ENCODE results near the gene SLAMF7. TPM values are rescaled to one million over a fixed set of nuclear protein-coding genes. Genes with fewer than 3 reads are reported as not detected.
"Not testable (repeated sequence)": the region's sequence is repeated elsewhere in the genome, so short reads cannot be mapped to it uniquely, and the experiment has no call there.

SLAMF7 gene
- not detected for polyA plus RNA-seq (2013, experiment 1 of 2)
- polyA plus RNA-seq (2013, experiment 2 of 2) = not detected

- Histone ChIP-seq H3K27me3 (ENCODE audit: insufficient read depth, low read length) (no peaks in the 10 kb centered on the region), H3K4me3 (ENCODE audit: low read length) (no peak within 1 kb of the TSS), H3K9ac (ENCODE audit: low read depth, low read length) (no peak within 1 kb of the TSS), H3K36me3 (ENCODE audit: insufficient read depth, low read length) (no peaks in the 10 kb centered on the region), H3K27ac (ENCODE audit: low read depth, low read length) (no peak within 1 kb of the TSS), H3K9me3 (ENCODE audit: insufficient read depth, low read depth, low read length) (peaks cover 6% of the 10 kb centered on the region; the same call in 1 of the 2 replicates), H3K4me1 (ENCODE audit: insufficient read depth, low read length) (no peaks in the 10 kb centered on the region)
- WGBS = 94% methylated on average over 5 of the region's 5 CpGs
Observed at GRCh38 chr1:160739098-160739511, at the start of gene SLAMF7. TSS of gene SLAMF7 (plus strand) at chr1:160739247. CDS start at chr1:160739302, 55 bp downstream.

GRCh38 chr1:160692390-160692789 lies 46.7 kb upstream of the SLAMF7 start:
- H3K4me3 ChIP-seq (ENCODE audit: low read length); H3K27ac ChIP-seq (ENCODE audit: low read depth, low read length); H3K36me3 ChIP-seq (ENCODE audit: insufficient read depth, low read length); H3K9ac ChIP-seq (ENCODE audit: low read depth, low read length); H3K4me1 ChIP-seq (ENCODE audit: insufficient read depth, low read length); H3K27me3 ChIP-seq (ENCODE audit: insufficient read depth, low read length); H3K9me3 ChIP-seq (ENCODE audit: insufficient read depth, low read depth, low read length): not testable (repeated sequence)
- 95% methylated on average over 10 of the region's 10 CpGs for whole genome bisulfite sequencing

GRCh38 chr1:160702100-160702499 lies 36.9 kb upstream of the SLAMF7 start:
- peaks cover 8% of the 10 kb centered on the region; the same call in 1 of the 2 replicates for H3K4me1 ChIP-seq (ENCODE audit: insufficient read depth, low read length)
- H3K9ac ChIP-seq (ENCODE audit: low read depth, low read length) = no peak overlapping the region
- no peaks in the 10 kb centered on the region for H3K36me3 ChIP-seq (ENCODE audit: insufficient read depth, low read length)
- H3K27me3 ChIP-seq (ENCODE audit: insufficient read depth, low read length) = no peaks in the 10 kb centered on the region
- no peaks in the 10 kb centered on the region for H3K9me3 ChIP-seq (ENCODE audit: insufficient read depth, low read depth, low read length)
- H3K27ac ChIP-seq (ENCODE audit: low read depth, low read length) = no peak overlapping the region
- WGBS = 92% methylated on average over 5 of the region's 5 CpGs
- no peak overlapping the region for H3K4me3 ChIP-seq (ENCODE audit: low read length)

- 96% methylated on average over 4 of the region's 4 CpGs for WGBS
- no peaks in the 10 kb centered on the region for H3K9me3 ChIP-seq (ENCODE audit: insufficient read depth, low read depth, low read length)
- no peaks in the 10 kb centered on the region for H3K27me3 ChIP-seq (ENCODE audit: insufficient read depth, low read length)
- H3K4me1 ChIP-seq (ENCODE audit: insufficient read depth, low read length) = peaks cover 8% of the 10 kb centered on the region; the same call in 1 of the 2 replicates
- no peak overlapping the region for H3K4me3 ChIP-seq (ENCODE audit: low read length)
- H3K27ac ChIP-seq (ENCODE audit: low read depth, low read length) = no peak overlapping the region
- H3K36me3 ChIP-seq (ENCODE audit: insufficient read depth, low read length) = no peaks in the 10 kb centered on the region
- H3K9ac ChIP-seq (ENCODE audit: low read depth, low read length) = no peak overlapping the region
Observed at GRCh38 chr1:160704250-160704649, 34.8 kb upstream of the SLAMF7 start.

- not testable (repeated sequence) for H3K27ac ChIP-seq (ENCODE audit: low read depth, low read length); H3K9ac ChIP-seq (ENCODE audit: low read depth, low read length); H3K27me3 ChIP-seq (ENCODE audit: insufficient read depth, low read length); H3K9me3 ChIP-seq (ENCODE audit: insufficient read depth, low read depth, low read length); H3K4me3 ChIP-seq (ENCODE audit: low read length); H3K36me3 ChIP-seq (ENCODE audit: insufficient read depth, low read length); H3K4me1 ChIP-seq (ENCODE audit: insufficient read depth, low read length)
- WGBS = 91% methylated on average over 3 of the region's 3 CpGs
Observed at GRCh38 chr1:160705212-160705621, 33.8 kb upstream of the SLAMF7 start.

- peaks cover 8% of the 10 kb centered on the region; the same call in 1 of the 2 replicates for H3K4me1 ChIP-seq (ENCODE audit: insufficient read depth, low read length)
- no peak overlapping the region for H3K9ac ChIP-seq (ENCODE audit: low read depth, low read length)
Observed at GRCh38 chr1:160705742-160706141, 33.3 kb upstream of the SLAMF7 start.

GRCh38 chr1:160706526-160707235 lies 32.4 kb upstream of the SLAMF7 start:
- Histone ChIP-seq H3K4me1 (ENCODE audit: insufficient read depth, low read length) (peaks cover 8% of the 10 kb centered on the region; the same call in 1 of the 2 replicates), H3K9me3 (ENCODE audit: insufficient read depth, low read depth, low read length) (no peaks in the 10 kb centered on the region), H3K4me3 (ENCODE audit: low read length) (no peak overlapping the region), H3K27ac (ENCODE audit: low read depth, low read length) (no peak overlapping the region), H3K9ac (ENCODE audit: low read depth, low read length) (no peak overlapping the region), H3K27me3 (ENCODE audit: insufficient read depth, low read length) (no peaks in the 10 kb centered on the region), H3K36me3 (ENCODE audit: insufficient read depth, low read length) (no peaks in the 10 kb centered on the region)
- WGBS = 92% methylated on average over 3 of the region's 4 CpGs

More at GRCh38 chr1:160705742-160706141, 33.3 kb upstream of the SLAMF7 start:
- Histone ChIP-seq H3K9me3 (ENCODE audit: insufficient read depth, low read depth, low read length) (no peaks in the 10 kb centered on the region), H3K4me3 (ENCODE audit: low read length) (no peak overlapping the region), H3K36me3 (ENCODE audit: insufficient read depth, low read length) (no peaks in the 10 kb centered on the region), H3K27ac (ENCODE audit: low read depth, low read length) (no peak overlapping the region), H3K27me3 (ENCODE audit: insufficient read depth, low read length) (no peaks in the 10 kb centered on the region)

GRCh38 chr1:160707236-160708064 lies 31.6 kb upstream of the SLAMF7 start:
- Histone ChIP-seq H3K27ac (ENCODE audit: low read depth, low read length) (no peak overlapping the region), H3K9ac (ENCODE audit: low read depth, low read length) (no peak overlapping the region), H3K4me3 (ENCODE audit: low read length) (no peak overlapping the region), H3K36me3 (ENCODE audit: insufficient read depth, low read length) (no peaks in the 10 kb centered on the region), H3K4me1 (ENCODE audit: insufficient read depth, low read length) (peaks cover 8% of the 10 kb centered on the region; the same call in 1 of the 2 replicates), H3K9me3 (ENCODE audit: insufficient read depth, low read depth, low read length) (no peaks in the 10 kb centered on the region), H3K27me3 (ENCODE audit: insufficient read depth, low read length) (no peaks in the 10 kb centered on the region)
- 91% methylated on average over 8 of the region's 8 CpGs for WGBS

GRCh38 chr1:160708118-160708517 lies 30.9 kb upstream of the SLAMF7 start:
- Histone ChIP-seq H3K27ac (ENCODE audit: low read depth, low read length) (no peak overlapping the region), H3K4me1 (ENCODE audit: insufficient read depth, low read length) (peaks cover 4% of the 10 kb centered on the region; the same call in 1 of the 2 replicates), H3K9ac (ENCODE audit: low read depth, low read length) (no peak overlapping the region), H3K9me3 (ENCODE audit: insufficient read depth, low read depth, low read length) (no peaks in the 10 kb centered on the region), H3K27me3 (ENCODE audit: insufficient read depth, low read length) (no peaks in the 10 kb centered on the region), H3K36me3 (ENCODE audit: insufficient read depth, low read length) (no peaks in the 10 kb centered on the region), H3K4me3 (ENCODE audit: low read length) (no peak overlapping the region)
- 94% methylated on average over 4 of the region's 4 CpGs for WGBS

- H3K4me3 ChIP-seq (ENCODE audit: low read length) = no peak overlapping the region
- 88% methylated on average over 4 of the region's 4 CpGs for WGBS
- H3K27ac ChIP-seq (ENCODE audit: low read depth, low read length) = no peak overlapping the region
- H3K4me1 ChIP-seq (ENCODE audit: insufficient read depth, low read length) = no peaks in the 10 kb centered on the region
- no peaks in the 10 kb centered on the region for H3K9me3 ChIP-seq (ENCODE audit: insufficient read depth, low read depth, low read length)
- H3K36me3 ChIP-seq (ENCODE audit: insufficient read depth, low read length) = no peaks in the 10 kb centered on the region
- no peaks in the 10 kb centered on the region for H3K27me3 ChIP-seq (ENCODE audit: insufficient read depth, low read length)
- no peak overlapping the region for H3K9ac ChIP-seq (ENCODE audit: low read depth, low read length)
Observed at GRCh38 chr1:160708801-160709200, 30.2 kb upstream of the SLAMF7 start.

- H3K9me3 ChIP-seq (ENCODE audit: insufficient read depth, low read depth, low read length) = no peaks in the 10 kb centered on the region
- H3K27me3 ChIP-seq (ENCODE audit: insufficient read depth, low read length) = no peaks in the 10 kb centered on the region
- no peak overlapping the region for H3K4me3 ChIP-seq (ENCODE audit: low read length)
- H3K27ac ChIP-seq (ENCODE audit: low read depth, low read length) = no peak overlapping the region
- no peaks in the 10 kb centered on the region for H3K36me3 ChIP-seq (ENCODE audit: insufficient read depth, low read length)
- H3K4me1 ChIP-seq (ENCODE audit: insufficient read depth, low read length) = no peaks in the 10 kb centered on the region
- 100% methylated on average over 1 of the region's 1 CpG for WGBS
- no peak overlapping the region for H3K9ac ChIP-seq (ENCODE audit: low read depth, low read length)
Observed at GRCh38 chr1:160709715-160710114, 29.3 kb upstream of the SLAMF7 start.

Measured in HUES64 (cell line).